GM12891 (cell line): Measurements from ENCODE around the gene DLGAP1.

ENCODE experiments used
- PAX5 ChIP-seq: IDR thresholded peaks from 2 replicates; pipeline ENCODE4 v1.6.1; 2011; ENCODE audit warnings: low read length, moderate library complexity, mild to moderate bottlenecking; ENCODE audit not compliant: insufficient read depth, severe bottlenecking
- POLR2A ChIP-seq: IDR thresholded peaks from 2 replicates; pipeline ENCODE4 v1.6.1; 2011; ENCODE audit warnings: low read depth, low read length, control low read depth
- POLR2AphosphoS5 ChIP-seq: IDR thresholded peaks from 2 replicates; pipeline ENCODE4 v1.6.1; 2011; ENCODE audit warnings: low read depth, low read length, control low read depth
- POU2F2 ChIP-seq: IDR thresholded peaks from 2 replicates; pipeline ENCODE4 v1.6.1; 2011; ENCODE audit warnings: low read depth, mild to moderate bottlenecking, control low read depth, low read length, moderate library complexity
- TAF1 ChIP-seq: IDR thresholded peaks from 2 replicates; pipeline ENCODE4 v1.6.1; 2011; ENCODE audit warnings: low read depth, low read length, control low read depth

- TF ChIP-seq POLR2AphosphoS5 (no peak), POU2F2 (no peak), POLR2A (no peak), TAF1 (no peak), PAX5 (no peak)
Observed at GRCh38 chr18:3855966-3856365, 599.1 kb downstream of the DLGAP1 start.
